Activated CD4-positive, alpha-beta T cell treated with anti-CD3 and anti-CD28 coated beads for 4 hours (primary cell): ENCODE results near the gene BMP8A.
"Not testable (repeated sequence)": the region's sequence is repeated elsewhere in the genome, so short reads cannot be mapped to it uniquely, and the experiment has no call there.

Experiments used
- DNase-seq, 2 donors: peaks; one replicate each; pipeline ENCODE4 v3.0.0-alpha.2; 2020

BMP8A gene, protein sequence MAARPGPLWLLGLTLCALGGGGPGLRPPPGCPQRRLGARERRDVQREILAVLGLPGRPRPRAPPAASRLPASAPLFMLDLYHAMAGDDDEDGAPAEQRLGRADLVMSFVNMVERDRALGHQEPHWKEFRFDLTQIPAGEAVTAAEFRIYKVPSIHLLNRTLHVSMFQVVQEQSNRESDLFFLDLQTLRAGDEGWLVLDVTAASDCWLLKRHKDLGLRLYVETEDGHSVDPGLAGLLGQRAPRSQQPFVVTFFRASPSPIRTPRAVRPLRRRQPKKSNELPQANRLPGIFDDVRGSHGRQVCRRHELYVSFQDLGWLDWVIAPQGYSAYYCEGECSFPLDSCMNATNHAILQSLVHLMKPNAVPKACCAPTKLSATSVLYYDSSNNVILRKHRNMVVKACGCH

DNA sequence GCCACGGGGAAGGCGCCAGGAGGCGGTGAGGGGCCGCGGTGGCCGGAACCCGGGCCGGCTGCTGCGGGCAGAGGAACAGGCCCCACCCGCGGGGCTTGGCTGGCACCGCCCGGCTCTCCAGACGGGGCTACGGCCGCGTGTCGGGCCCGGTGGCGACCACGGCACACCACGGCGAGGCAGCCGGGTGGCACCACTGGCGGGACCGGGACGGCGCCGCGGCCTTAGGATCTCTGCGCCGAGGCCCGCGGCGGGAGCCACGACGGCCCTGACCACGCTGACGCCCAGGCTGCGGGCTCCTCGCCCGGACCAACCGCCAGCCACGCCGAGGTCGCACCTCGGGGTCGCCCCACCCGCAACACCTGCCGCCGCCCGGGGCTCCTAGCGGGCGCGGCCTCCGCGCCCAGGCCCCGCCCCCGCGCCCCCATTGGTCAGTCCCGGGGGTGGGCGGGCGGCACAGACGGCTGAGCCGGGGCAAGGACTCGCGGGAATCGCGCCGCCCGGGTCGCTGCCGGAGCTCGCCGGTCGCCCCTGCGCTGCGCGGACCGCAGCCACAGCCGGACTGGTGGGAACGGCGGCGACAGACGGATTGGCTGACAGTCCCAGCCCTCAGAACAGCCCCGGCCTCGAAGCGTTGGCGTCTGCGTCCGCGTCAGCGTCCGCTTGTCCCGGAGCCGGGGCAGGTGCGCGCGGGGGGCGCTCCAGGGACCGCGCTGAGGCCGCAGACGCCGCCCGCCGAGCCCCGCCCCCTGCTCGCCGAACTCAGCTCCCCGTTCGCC, at the start of gene BMP8A:
Gene BMP8A (plus strand): TSS at position 491 of the 776 bp plus-strand sequence. CDS start 356 bp downstream, outside the sequence.
- peak; percentile 73 to 79 for DNase-seq

DNA sequence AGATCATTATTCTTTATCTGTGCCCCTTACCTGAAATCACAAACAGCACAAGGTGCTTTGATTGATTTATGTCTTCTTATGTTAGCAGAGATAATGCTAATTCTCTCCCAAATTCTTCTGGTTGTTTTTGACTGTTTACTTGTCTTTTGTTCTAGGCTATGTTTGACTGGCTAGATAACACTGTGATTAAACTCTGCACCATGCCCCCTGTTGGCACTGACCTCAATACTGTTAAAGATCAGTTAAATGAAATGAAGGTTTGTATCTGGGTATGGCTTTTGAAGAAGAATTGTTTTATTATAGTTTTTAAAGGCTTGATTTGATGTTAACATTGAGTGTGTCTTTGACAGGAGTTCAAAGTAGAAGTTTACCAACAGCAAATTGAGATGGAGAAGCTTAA, 49.6 kb upstream of the BMP8A start:
- no peak for DNase-seq

DNA sequence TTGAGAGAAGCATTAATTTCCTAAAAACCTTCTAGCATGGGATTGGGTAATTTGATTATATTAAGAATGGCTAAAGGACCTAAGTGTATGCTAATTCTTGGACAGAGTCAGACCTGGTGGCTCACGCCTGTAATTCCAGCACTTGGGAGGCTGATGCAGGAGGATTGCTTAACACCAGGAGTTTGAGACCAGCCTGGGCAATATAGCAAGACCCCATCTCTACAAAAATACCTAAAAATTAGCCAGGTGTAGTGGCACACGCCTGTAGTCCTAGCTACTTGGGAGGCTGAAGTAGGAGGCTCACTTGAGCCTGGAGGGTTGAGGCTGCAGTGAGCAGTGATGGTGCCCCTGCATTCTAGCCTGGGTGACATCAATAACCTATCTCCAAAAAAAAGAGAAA, 45.9 kb upstream of the BMP8A start:
- no peak for DNase-seq

DNA sequence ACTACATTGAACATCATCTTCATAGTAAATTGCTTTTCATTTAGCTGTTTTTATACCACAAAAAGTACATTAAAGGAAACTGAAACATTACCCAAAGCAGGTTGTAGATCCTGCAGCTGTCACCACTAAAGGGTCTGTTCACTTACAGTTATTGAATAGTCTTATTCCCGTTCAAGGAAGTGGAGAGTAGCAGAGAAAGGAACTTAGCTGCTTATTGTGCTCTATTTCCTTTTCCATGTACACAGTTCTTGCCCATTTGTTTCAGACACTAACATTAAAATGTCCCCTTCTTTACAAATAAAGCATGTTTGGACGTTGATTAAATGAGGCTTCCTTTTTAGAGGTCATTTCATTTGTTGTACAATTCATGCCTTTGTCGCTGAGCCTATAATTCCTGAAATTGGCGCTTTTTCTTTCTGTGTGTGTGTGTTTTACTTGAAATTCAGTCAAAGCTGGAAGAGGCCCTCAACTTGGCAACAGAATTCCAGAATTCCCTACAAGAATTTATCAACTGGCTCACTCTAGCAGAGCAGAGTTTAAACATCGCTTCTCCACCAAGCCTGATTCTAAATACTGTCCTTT, 44.4 kb upstream of the BMP8A start:
- DNase-seq, result no peak

DNA sequence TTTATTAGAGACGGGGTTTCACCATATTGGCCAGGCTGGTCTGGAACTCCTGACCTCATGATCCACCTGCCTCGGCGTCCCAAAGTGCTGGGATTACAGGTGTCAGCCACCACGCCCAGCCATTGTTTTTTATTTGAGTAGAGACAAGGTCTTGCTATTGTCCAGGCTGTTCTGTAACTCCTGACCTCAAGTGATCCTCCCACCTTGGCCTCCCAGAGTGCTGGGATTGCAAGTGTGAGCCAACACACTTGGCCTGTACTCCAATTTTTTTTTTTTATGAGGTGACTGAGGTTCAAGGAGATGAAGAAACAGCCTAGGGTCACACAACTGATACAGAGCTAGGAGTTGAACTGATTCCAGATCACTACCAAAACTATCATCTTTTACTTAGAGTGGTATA, 41.4 kb upstream of the BMP8A start:
- not testable (repeated sequence) for DNase-seq

DNA sequence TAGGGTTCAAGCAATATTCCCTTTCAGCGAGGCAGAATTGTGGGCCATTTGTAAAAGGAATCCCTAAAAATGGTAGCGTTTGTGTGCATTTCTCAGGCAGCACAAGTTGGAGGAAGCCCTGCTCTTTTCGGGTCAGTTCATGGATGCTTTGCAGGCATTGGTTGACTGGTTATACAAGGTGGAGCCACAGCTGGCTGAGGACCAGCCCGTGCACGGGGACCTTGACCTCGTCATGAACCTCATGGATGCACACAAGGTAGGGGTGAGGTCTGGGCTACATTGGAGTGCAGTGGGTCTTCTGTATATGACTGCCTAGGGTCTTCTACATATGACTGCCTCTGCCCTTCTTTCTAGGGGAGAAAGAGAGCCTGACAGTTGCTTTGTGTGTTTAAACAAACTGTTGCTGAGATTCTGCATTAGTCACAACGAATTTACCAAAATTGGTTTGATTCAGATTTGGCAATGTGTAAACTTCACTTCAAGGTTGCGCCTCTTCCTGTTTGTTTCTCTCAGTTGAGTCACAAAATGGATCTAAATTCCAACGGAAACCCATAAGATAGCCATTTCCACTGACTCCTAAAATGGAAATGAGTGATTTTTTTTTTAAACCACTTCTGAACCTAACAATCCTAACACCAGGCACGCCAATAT, 40.4 kb upstream of the BMP8A start:
- DNase-seq, result no peak

DNA sequence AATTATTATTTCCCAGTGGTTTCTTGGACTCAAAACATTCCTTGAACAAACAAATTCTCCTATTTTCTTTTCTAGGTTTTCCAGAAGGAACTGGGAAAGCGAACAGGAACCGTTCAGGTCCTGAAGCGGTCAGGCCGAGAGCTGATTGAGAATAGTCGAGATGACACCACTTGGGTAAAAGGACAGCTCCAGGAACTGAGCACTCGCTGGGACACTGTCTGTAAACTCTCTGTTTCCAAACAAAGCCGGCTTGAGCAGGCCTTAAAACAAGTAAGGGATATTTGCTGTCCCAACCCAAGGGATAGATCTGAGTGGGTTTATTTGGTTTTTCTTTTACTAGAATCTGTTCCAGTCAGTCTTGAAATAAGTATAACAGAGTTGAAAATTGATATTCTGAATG, 39.4 kb upstream of the BMP8A start:
- DNase-seq, result no peak

DNA sequence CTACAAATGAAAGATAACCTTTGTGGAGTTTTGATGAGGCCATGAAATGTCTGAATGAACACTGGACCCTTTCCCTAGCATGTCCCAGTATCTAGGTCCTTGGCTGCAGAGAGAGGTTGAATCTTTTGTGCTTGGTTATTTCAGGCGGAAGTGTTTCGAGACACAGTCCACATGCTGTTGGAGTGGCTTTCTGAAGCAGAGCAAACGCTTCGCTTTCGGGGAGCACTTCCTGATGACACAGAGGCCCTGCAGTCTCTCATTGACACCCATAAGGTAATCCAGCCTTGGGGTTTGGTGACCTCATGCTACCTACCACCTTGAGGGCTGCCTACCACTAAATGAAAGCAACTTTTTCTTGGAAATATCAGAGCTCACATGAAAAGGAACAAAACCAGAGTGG, 38.9 kb upstream of the BMP8A start:
- DNase-seq, result no peak

DNA sequence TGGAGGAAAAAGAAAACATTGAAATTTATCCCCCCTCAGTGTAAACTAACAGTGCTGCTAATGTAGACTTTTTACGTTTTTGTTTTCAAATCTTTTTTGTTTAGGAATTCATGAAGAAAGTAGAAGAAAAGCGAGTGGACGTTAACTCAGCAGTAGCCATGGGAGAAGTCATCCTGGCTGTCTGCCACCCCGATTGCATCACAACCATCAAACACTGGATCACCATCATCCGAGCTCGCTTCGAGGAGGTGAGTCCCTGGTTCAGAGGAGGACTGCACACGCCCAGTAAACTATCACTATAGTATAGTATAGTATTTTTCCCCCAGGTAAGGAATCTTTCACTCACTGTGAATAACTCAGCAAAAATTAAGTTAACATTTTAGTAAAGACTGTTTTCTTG, 37.8 kb upstream of the BMP8A start:
- no peak for DNase-seq

DNA sequence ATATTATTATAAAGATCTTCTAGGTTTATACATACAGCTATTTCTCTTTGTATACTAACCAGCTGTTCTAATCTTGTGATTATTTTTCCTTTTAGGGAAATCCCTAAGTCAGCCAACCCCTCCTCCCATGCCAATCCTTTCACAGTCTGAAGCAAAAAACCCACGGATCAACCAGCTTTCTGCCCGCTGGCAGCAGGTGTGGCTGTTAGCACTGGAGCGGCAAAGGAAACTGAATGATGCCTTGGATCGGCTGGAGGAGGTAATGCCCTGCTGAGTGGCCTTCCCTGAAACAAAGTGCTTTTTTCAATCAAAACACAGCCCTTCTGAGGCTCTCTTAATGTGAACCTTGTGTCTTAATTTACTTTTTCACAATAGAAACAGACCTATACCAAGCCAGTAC, 32.4 kb upstream of the BMP8A start:
- DNase-seq, result no peak

DNA sequence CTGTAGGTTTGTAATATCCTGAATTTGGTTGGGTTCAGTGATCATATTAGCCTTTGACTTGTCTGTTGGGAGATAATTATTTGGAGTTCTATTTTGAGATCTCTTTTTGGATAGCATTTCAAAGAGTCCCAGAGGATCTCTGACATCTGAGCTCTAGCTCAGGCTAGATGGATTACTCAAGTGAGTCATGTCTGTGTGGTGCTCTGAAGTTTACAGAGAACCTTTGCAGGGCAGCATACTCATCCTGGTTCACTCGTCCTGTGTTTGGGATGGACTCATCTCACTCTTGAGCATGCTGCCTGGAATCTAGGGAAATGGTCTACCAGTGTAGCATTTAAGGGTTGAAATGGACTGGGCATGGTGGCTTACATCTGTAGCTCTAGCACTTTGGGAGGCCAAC, 29.4 kb upstream of the BMP8A start:
- no peak for DNase-seq

DNA sequence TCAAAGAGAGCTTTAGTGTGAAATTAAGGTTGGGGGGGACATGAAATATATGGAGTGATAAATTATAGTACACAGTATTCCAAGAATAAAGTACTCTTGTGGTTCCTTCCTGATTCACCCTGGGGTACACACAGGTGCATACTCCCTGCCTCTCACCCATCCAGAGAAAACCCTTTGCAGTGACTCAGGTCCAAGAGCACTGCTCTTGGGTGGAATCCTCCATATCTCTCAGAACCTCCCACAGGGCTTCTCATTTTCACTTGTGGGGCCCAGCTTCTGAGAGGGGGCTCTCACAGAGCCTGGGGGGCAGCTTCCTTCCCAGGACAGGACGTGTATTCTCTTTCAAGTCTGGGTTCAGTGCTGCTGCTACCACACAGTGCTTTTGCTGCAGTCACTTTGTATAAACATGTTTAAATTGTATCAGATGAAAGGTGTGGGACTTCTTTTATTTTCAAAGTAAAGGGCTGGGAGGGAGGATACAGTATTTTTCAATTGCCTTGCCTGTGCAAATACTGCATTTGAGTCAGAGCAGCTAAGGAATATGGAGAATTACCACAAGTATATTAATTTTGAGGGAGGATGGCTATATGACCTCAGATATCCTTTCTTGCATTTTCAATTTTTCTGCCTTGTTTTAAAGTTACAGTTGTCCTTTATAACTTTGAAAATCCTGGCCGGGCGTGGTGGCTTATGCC, 24.9 kb upstream of the BMP8A start:
- no peak for DNase-seq

DNA sequence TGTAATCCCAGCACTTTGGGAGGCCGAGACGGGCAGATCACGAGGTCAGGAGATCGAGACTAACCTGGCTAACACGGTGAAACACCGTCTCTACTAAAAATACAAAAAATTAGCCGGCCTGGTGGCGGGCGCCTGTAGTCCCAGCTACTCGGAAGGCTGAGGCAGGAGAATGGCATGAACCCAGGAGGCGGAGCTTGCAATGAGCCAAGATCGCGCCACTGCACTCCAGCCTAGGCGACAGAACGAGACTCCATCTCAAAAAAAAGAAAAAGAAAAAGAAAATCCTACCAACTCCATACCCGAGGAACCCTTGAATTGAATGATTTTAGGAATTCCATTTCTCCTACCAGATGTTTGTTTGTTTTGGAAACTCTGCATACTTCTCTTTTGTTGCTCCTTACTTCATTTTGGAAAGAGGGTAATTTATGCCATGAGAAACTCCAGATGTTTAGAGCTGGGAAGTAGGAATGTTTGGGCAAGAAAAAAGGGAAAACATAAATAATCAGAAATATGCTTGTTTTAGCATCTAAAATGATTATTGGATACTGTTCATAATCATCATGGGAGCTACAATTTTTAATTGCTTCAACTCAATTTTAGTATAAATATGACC, 24.2 kb upstream of the BMP8A start:
- DNase-seq, result not testable (repeated sequence)

DNA sequence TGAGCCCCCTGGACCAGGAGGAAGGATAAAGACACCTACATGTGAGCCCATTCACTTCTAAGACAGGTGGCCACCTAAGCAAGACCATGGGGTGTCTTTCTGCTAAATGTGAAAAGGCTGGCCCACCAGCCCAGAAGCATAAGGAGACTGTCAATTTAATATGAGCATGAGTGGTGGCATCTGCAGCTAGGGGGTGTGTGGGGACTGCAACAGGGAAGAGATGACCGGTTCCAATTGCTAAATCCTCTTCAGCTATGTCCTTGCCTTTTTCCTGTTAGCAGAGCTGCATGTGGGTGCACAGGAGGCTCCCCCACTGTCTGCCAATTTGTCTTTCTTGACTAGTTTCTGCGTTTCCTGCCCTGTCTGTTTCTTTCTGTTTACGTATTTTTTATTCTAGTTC, 22.3 kb upstream of the BMP8A start:
- DNase-seq, result no peak

DNA sequence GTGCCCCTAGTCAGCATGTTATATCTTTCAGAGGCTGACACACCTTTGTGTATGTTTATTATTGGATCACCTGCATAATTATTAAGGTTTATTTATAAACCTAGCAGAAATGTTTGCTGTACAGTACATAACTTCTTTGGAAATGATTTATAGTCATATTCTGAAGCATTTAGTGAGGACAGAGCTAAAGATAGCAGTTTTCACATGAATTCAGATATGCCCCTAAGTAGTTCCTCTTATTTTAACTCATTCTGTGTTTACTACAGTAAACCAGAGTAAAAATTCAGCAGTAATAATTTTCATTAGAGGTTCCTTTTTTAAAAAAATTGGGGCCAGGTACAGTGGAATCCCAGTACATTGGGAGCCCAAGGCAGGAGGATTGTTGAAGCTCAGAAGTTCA, 21.4 kb upstream of the BMP8A start:
- no peak for DNase-seq

DNA sequence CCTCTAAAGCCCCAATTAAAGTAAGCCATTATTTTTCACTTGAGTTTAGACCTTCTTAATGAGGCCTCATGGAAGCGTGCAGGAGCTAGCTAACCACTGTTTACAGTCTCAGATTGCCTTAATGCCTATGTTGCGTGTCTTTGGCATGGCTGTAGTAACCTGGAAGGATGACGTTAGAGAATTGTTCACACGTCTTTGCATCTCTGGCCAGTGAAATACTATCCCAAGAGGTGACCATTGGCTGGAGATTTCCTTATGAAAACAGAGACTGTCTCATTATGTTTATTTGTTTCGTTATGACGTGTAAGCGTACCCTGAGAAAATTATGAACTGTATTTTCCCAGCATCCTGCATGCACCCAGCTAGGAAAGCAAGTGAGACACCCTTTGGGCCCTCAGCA, 18.6 kb upstream of the BMP8A start:
- no peak for DNase-seq

DNA sequence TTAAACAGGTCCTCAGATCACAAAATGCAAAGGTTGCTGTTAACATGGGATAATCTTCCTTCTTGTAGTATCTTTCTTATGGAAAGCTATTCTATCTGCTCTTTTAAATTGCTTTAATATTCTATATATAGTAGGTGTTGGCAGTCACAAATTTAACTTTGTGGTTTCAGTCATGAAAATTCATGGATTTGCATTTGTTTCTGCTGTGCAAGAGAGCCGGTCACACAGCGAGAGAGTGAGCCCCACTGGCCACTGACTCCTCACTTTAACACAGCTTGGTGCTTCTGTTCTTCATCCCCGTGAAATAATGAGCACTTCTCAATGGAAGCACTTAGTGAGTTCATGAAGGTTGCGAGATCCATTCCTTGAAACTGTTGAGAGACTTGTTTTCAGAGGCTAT, 18.1 kb upstream of the BMP8A start:
- no peak for DNase-seq

DNA sequence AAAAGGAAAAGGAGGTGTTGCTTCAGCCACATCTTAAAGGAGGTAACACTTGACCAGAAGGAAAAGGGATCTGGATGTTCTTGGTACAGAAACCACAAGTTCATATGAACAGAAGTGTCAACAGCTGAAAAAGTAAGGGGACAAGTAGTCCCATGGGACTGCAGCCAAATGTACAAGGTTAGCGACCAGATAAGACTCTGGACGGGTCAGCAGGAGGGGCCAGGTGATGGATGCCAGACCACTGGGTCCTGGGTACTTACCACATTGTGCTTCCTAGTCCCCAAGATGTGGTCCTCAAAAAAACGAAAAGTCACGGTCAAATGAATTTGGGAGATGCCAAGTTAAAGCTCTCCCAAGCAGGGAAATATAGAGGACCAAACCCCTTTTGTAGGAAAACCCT, 16.6 kb upstream of the BMP8A start:
- no peak for DNase-seq

DNA sequence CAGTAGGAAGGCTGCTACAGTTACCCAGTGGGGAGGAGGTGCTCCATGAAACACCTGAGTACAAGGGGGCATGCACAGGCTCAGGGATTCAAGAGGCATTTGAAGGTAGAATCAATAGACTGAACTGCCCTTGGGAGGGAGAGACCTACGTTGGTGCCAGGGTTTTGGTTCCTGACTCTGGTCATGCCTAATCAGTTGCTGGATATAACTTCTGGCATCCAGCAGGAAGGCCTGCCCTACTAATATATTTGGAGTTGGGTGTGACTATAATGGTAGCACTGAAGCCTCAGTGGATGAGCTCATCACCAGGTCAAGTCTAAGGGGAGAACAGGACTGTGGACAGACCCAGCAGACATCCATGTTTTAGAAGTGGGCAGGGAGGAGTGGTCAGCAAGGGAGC, 15.9 kb upstream of the BMP8A start:
- not testable (repeated sequence) for DNase-seq

DNA sequence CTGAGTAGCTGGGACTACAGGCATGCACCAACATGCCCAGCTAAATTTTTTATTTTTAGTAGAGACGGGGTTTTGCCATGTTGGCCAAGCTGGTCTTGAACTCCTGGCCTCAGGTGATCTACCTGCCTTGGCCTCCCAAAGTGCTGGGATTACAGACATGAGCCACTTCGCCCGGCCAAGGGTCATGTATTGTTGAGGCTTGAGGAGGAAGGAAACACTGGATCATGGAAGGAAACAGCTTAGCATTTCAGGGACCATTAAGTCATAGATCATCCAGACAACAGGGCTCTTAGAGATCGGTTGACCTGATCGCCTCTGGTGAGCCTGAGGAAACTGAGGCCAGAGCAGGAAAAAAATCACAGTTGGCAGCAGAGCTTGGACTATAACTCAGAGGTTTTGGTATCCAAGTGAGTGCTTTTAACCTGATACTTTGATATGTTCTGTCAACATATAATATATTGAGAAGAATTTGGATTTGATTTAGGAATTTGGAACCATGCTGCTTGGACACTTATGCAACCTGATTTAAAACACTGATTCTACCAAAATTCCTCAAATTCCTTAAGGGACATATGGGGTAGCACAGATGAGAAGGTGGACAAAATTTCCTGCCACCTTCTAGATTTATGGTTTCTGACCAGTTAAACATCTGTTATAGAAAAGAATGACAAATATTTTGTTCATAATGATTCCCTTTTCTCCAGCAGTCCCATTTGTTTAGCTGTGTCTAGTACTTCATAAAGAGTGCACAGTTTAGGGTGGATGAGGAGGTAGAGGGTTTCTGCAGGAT, 13.1 kb upstream of the BMP8A start:
- DNase-seq, result no peak

DNA sequence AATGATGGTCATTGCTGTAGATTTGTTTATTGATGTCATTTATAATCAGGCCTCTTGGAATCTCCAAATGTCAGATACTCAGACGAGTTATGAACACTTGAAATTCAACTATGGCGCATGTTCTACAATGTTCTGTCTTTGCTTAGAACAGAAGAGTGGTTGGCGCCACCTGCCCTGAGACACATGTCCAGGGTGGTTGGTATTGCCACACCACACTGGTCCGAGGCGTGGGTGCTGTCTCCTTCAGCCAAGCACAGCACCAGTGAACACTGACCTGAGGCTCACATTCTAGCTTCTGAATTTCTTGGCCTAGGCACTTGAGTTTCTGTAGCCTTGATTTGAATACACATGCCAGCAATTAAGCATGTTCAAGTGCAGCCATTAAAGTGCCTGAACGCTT, 10.1 kb upstream of the BMP8A start:
- no peak for DNase-seq

DNA sequence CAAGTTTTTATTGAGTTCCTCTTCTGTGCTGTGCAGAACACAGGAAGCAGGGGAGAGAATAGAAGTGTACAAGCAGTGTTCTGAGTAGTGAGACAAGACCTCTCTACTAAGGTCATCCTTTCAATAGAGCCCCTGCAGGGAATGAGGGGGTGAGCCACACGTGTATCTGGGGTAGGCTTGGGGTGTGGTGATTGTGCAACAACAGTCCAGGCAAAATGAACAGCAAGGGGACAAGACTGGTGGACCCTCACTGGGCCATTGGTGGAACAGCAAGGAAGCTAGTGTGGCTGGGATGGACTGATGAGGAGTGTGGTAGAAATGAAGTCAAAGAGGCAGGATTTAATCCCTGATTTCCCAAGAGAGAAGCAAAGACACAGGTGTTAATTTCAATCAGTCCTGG, 8.2 kb upstream of the BMP8A start:
- DNase-seq, result no peak
